H9 (cell line): ENCODE results near the gene NEDD4L. TPM values are rescaled to one million over a fixed set of nuclear protein-coding genes. Genes with fewer than 3 reads are reported as not detected.
A peak's percentile ranks its signal among the peaks of the same experiment; 100 is the strongest.

Experiments used
- DNase-seq: peaks from one replicate; pipeline ENCODE4 v3.0.0-alpha.2; 2017
- H2AFZ ChIP-seq: one replicate; pipeline ENCODE4 v1.6.1; 2013; ENCODE audit warnings: mild to moderate bottlenecking, low read length, control low read depth, moderate library complexity
- H2AK5ac ChIP-seq: 2 replicates; pipeline ENCODE4 v1.6.1; 2013; ENCODE audit warnings: low read length, control low read depth, mixed read lengths; ENCODE audit not compliant: insufficient read length
- H2BK120ac ChIP-seq: one replicate; pipeline ENCODE4 v1.6.1; 2013; ENCODE audit warnings: low read depth, mild to moderate bottlenecking, low read length, control low read depth, inconsistent platforms; ENCODE audit not compliant: poor library complexity, severe bottlenecking
- H2BK12ac ChIP-seq: 2 replicates; pipeline ENCODE4 v1.6.1; 2013; ENCODE audit warnings: low read length, control low read depth, mixed read lengths, low read depth; ENCODE audit not compliant: insufficient read length
- H2BK15ac ChIP-seq: 2 replicates; pipeline ENCODE4 v1.6.1; 2013; ENCODE audit warnings: low read depth, low read length, control low read depth
- H2BK20ac ChIP-seq: one replicate; pipeline ENCODE4 v1.6.1; 2013; ENCODE audit warnings: low read depth, mild to moderate bottlenecking, low read length, control low read depth, inconsistent platforms; ENCODE audit not compliant: poor library complexity, severe bottlenecking
- H2BK5ac ChIP-seq: 2 replicates; pipeline ENCODE4 v1.6.1; 2013; ENCODE audit warnings: low read length, control low read depth, mixed read lengths; ENCODE audit not compliant: insufficient read length
- H3K14ac ChIP-seq: 2 replicates; pipeline ENCODE4 v1.6.1; 2013; ENCODE audit warnings: low read length, control low read depth; ENCODE audit not compliant: insufficient read depth
- H3K18ac ChIP-seq: 2 replicates; pipeline ENCODE4 v1.6.1; 2013; ENCODE audit warnings: low read depth, mild to moderate bottlenecking, mixed read lengths, low read length, control low read depth; ENCODE audit not compliant: insufficient read length
- H3K23ac ChIP-seq: 2 replicates; pipeline ENCODE4 v1.6.1; 2013; ENCODE audit warnings: low read length, control low read depth, mixed read lengths, low read depth; ENCODE audit not compliant: insufficient read length
- H3K23me2 ChIP-seq: 2 replicates; pipeline ENCODE4 v1.6.1; 2013; ENCODE audit warnings: low read depth, mild to moderate bottlenecking, mixed read lengths, low read length, control low read depth; ENCODE audit not compliant: insufficient read length, poor library complexity, severe bottlenecking
- H3K27ac ChIP-seq: 2 replicates; pipeline ENCODE4 v1.5.1; 2013; ENCODE audit warnings: low read length, control low read depth, mixed read lengths, low read depth; ENCODE audit not compliant: insufficient read length
- H3K27me3 ChIP-seq: 2 replicates; pipeline ENCODE4 v1.6.1; 2013; ENCODE audit warnings: low read length, control low read depth, inconsistent platforms; ENCODE audit not compliant: insufficient read depth
- H3K4ac ChIP-seq: 2 replicates; pipeline ENCODE4 v1.6.1; 2013; ENCODE audit warnings: low read depth, mild to moderate bottlenecking, control low read depth, inconsistent platforms, low read length, moderate library complexity
- H3K4me1 ChIP-seq: 2 replicates; pipeline ENCODE4 v1.6.1; 2013; ENCODE audit warnings: low read length, control low read depth, inconsistent platforms; ENCODE audit not compliant: insufficient read depth
- H3K4me2 ChIP-seq: 2 replicates; pipeline ENCODE4 v1.6.1; 2013; ENCODE audit warnings: low read length, control low read depth, mixed read lengths; ENCODE audit not compliant: insufficient read length, insufficient read depth
- H3K56ac ChIP-seq: 2 replicates; pipeline ENCODE4 v1.6.1; 2013; ENCODE audit warnings: low read depth, mild to moderate bottlenecking, mixed read lengths, low read length, control low read depth; ENCODE audit not compliant: insufficient read length
- H3K79me1 ChIP-seq: 2 replicates; pipeline ENCODE4 v1.6.1; 2013; ENCODE audit warnings: low read depth, mild to moderate bottlenecking, moderate library complexity, low read length, control low read depth, inconsistent platforms; ENCODE audit not compliant: insufficient read depth, poor library complexity, severe bottlenecking
- H3K79me2 ChIP-seq: 2 replicates; pipeline ENCODE4 v1.6.1; 2013; ENCODE audit warnings: low read length, control low read depth, inconsistent platforms; ENCODE audit not compliant: insufficient read depth
- H3K9ac ChIP-seq: 2 replicates; pipeline ENCODE4 v1.6.1; 2013; ENCODE audit warnings: low read length, control low read depth, mixed read lengths; ENCODE audit not compliant: insufficient read length; ENCODE audit errors: extremely low read depth
- H3K9me3 ChIP-seq: one replicate; pipeline ENCODE4 v1.6.1; 2013; ENCODE audit warnings: low read depth, low read length, inconsistent platforms; ENCODE audit not compliant: control insufficient read depth
- H3T11ph ChIP-seq: one replicate; pipeline ENCODE4 v1.6.1; 2013; ENCODE audit warnings: mild to moderate bottlenecking, low read length, control low read depth, inconsistent platforms
- H4K20me1 ChIP-seq: one replicate; pipeline ENCODE4 v1.6.1; 2013; ENCODE audit not compliant: control insufficient read depth, insufficient read length, insufficient read depth
- H4K5ac ChIP-seq: 2 replicates; pipeline ENCODE4 v1.6.1; 2013; ENCODE audit warnings: low read depth, mild to moderate bottlenecking, mixed read lengths, low read length, control low read depth; ENCODE audit not compliant: insufficient read length
- H4K8ac ChIP-seq: replicated peaks from 2 replicates; pipeline ENCODE4 v1.6.1; 2013; ENCODE audit warnings: low read length, control low read depth, mixed read lengths, low read depth; ENCODE audit not compliant: insufficient read length
- H4K91ac ChIP-seq: 2 replicates; pipeline ENCODE4 v1.6.1; 2013; ENCODE audit warnings: low read depth, mild to moderate bottlenecking, moderate library complexity, mixed read lengths, low read length, control low read depth; ENCODE audit not compliant: insufficient read length
- H3K27ac Mint-ChIP-seq, 3 experiments: 2 replicates in 2 of 3; 3 replicates in 1 of 3; pipeline ENCODE4 v1.8.0; 2020 to 2021; ENCODE audit warnings: mixed read lengths in 3 of 3, mild to moderate bottlenecking in 1 of 3, moderate library complexity in 1 of 3
- H3K27me3 Mint-ChIP-seq: 2 replicates; pipeline ENCODE4 v1.8.0; 2021; ENCODE audit warnings: low read depth, mild to moderate bottlenecking, moderate library complexity, mixed read lengths
- H3K36me3 Mint-ChIP-seq, 3 experiments: 2 replicates in 2 of 3; 3 replicates in 1 of 3; pipeline ENCODE4 v1.8.0; 2020 to 2021; ENCODE audit warnings: low read depth in 3 of 3, mixed read lengths in 3 of 3; ENCODE audit not compliant: insufficient read depth in 1 of 3
- H3K4me1 Mint-ChIP-seq, 2 experiments: 2 replicates each; pipeline ENCODE4 v1.8.0; 2020; ENCODE audit warnings: mixed read lengths in 2 of 2
- H3K4me3 Mint-ChIP-seq, 2 experiments: 2 replicates in 1 of 2; 3 replicates in 1 of 2; pipeline ENCODE4 v1.8.0; 2020 to 2021; ENCODE audit warnings: mild to moderate bottlenecking in 2 of 2, mixed read lengths in 2 of 2, moderate library complexity in 1 of 2
- H3K9me3 Mint-ChIP-seq, 2 experiments: 2 replicates in 1 of 2; 3 replicates in 1 of 2; pipeline ENCODE4 v1.8.0; 2020; ENCODE audit warnings: mild to moderate bottlenecking in 2 of 2, mixed read lengths in 2 of 2, moderate library complexity in 1 of 2
- WGBS: extraction: QIAGEN DNeasy Blood & Tissue Kit; methylation state at CpG from one replicate; pipeline ENCODE4 v1.1.7; 2013; ENCODE audit warnings: missing lambda C conversion rate, low lambda C conversion rate, mixed read lengths; ENCODE audit not compliant: insufficient read length; ENCODE audit errors: extremely low coverage; 5-methylcytosine and 5-hydroxymethylcytosine counted together
- total RNA-seq: library from RNA; stranded (reverse); gene quantifications from 2 replicates; pipeline ENCODE4 v1.2.1, GENCODE V29; 2021
- TF ChIP-seq, protein P1 (sequence below): fragments of 200-600 bp; sonication (generic); conservative IDR thresholded peaks from 3 replicates; pipeline ENCODE4 v1.8.0; 2021; ENCODE audit warnings: antibody characterized with exemption, mild to moderate bottlenecking

NEDD4L gene
- total RNA-seq, 1 experiment from 2014 or later: 76.3 TPM

DNA sequence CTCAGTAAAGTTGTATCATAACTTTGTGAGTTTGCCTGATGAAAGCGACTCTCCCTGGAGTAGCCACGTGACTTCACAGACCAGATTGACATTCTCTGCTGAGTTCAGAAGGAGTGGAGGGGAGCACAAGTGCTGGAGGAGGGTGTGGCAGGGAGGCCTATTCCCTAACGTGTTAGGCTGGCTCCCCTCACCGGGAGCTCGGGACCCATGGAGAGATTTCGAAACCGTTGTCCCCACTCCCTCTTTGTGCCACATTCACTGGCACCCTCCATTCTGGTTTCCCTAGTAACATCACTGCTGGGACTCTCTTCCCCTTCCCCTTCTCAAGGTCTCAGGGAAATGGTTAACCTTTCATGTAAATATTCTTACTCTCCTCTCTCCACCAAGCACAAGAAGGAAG, 304.9 kb downstream of the NEDD4L start:
- H3K14ac ChIP-seq: no peak overlapping the region
- Mint-ChIP-seq H3K36me3 (peaks cover 1 to 45% (median 37%) of the 10 kb centered on the region in 3 experiments; a peak in 5 of 7 replicates), H3K27ac (peak overlapping the region in 2 of 3 experiments; percentile 67 to 79; a peak in 3 of 7 replicates), H3K27me3 (no peaks in the 10 kb centered on the region), H3K4me1 (peaks cover 40 to 44% of the 10 kb centered on the region in 2 experiments), H3K9me3 (no peaks in the 10 kb centered on the region), H3K4me3 (no peak overlapping the region)
- H2BK15ac ChIP-seq: no peak overlapping the region
- no peak overlapping the region for H3K27ac ChIP-seq
- H3K4me2 ChIP-seq: no peak overlapping the region
- H4K8ac ChIP-seq: no peak overlapping the region
- H2BK20ac ChIP-seq: no peak overlapping the region
- no peak overlapping the region for H4K5ac ChIP-seq
- TF ChIP-seq, protein P1, sequence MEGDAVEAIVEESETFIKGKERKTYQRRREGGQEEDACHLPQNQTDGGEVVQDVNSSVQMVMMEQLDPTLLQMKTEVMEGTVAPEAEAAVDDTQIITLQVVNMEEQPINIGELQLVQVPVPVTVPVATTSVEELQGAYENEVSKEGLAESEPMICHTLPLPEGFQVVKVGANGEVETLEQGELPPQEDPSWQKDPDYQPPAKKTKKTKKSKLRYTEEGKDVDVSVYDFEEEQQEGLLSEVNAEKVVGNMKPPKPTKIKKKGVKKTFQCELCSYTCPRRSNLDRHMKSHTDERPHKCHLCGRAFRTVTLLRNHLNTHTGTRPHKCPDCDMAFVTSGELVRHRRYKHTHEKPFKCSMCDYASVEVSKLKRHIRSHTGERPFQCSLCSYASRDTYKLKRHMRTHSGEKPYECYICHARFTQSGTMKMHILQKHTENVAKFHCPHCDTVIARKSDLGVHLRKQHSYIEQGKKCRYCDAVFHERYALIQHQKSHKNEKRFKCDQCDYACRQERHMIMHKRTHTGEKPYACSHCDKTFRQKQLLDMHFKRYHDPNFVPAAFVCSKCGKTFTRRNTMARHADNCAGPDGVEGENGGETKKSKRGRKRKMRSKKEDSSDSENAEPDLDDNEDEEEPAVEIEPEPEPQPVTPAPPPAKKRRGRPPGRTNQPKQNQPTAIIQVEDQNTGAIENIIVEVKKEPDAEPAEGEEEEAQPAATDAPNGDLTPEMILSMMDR: no peak
- H3T11ph ChIP-seq: no peak overlapping the region
- DNase-seq: no peak
- H3K23ac ChIP-seq: no peak overlapping the region
- no peak overlapping the region for H2BK5ac ChIP-seq
- no peaks in the 10 kb centered on the region for H3K9me3 ChIP-seq
- H3K56ac ChIP-seq: no peak overlapping the region
- no peak overlapping the region for H3K18ac ChIP-seq
- H2AK5ac ChIP-seq: no peak overlapping the region
- peaks cover 12% of the 10 kb centered on the region for H3K4me1 ChIP-seq
- H2BK120ac ChIP-seq: no peak overlapping the region
- H2AFZ ChIP-seq: no peak overlapping the region
- no peak overlapping the region for H3K9ac ChIP-seq
- no peaks in the 10 kb centered on the region for H3K79me1 ChIP-seq
- H3K23me2 ChIP-seq: no peaks in the 10 kb centered on the region
- no peaks in the 10 kb centered on the region for H3K27me3 ChIP-seq
- no peak overlapping the region for H2BK12ac ChIP-seq
- no CpG with 5 or more reads among the region's 7 CpGs for WGBS
- H3K79me2 ChIP-seq: no peaks in the 10 kb centered on the region
- no peak overlapping the region for H3K4ac ChIP-seq
- H4K91ac ChIP-seq: no peak overlapping the region
- H4K20me1 ChIP-seq: no peaks in the 10 kb centered on the region
